K562 (cell line): ENCODE results near the gene NRAP. TPM values are rescaled to one million over a fixed set of nuclear protein-coding genes. Genes with fewer than 3 reads are reported as not detected.

Experiments used
- ATAC-seq: fragments of 200-7000 bp; cut with Tn5 transposase; 3 replicates; pipeline ENCODE4 v1.9.1; 2020; ENCODE audit warnings: moderate library complexity
- BruUV-seq: library from RNA; stranded (reverse); fragments of 400-500 nt; replicated peaks from 2 replicates; lab custom pipeline; 2021; lab: Mats Ljungman, UMichigan
- CTCF ChIA-PET: fragments of 300-600 bp; formaldehyde crosslinking; extraction: SDS; loops from one replicate; lab custom pipeline; 2021; ENCODE audit warnings: low intra/inter-chr PET ratio; lab: Yijun Ruan, JAX
- POLR2A ChIA-PET: fragments of 300-600, 350-650 bp; sonication (Branson Sonifier 250); formaldehyde crosslinking; extraction: SDS; loops from one replicate; lab custom pipeline; 2021; ENCODE audit warnings: antibody characterized with exemption, inconsistent platforms; lab: Yijun Ruan, JAX
- DNase-seq, 4 experiments: peaks; one replicate each; pipeline versions ENCODE4 v3.0.0 to v3.0.0-alpha.2; 2011 to 2018; ENCODE audit warnings: low spot score in 3 of 4, mixed read lengths in 3 of 4; ENCODE audit errors: extremely low read depth in 1 of 4
- FAIRE-seq: peaks from 2 replicates; lab custom pipeline; 2011; peaks lifted over from hg19 to GRCh38; lab: Jason Lieb, UNC
- H2AFZ ChIP-seq: 2 replicates; pipeline ENCODE4 v1.6.0; 2011; ENCODE audit warnings: low read depth, low read length, control low read depth, inconsistent platforms
- H3K27ac ChIP-seq: fragments of 200-600 bp; 3 replicates; pipeline ENCODE4 v1.8.0; 2011; ENCODE audit warnings: low read depth, mild to moderate bottlenecking, control low read depth, inconsistent platforms, low read length, moderate library complexity, mixed read lengths; ENCODE audit errors: extremely low read depth
- H3K27me3 ChIP-seq, 2 experiments: fragments of 300-600 bp in 1 of 2; 2 replicates in 1 of 2; 3 replicates in 1 of 2; pipeline versions ENCODE4 v1.6.0 to v1.8.0; 2011; ENCODE audit warnings: inconsistent platforms in 2 of 2, low read length in 2 of 2, mild to moderate bottlenecking in 1 of 2, mixed read lengths in 1 of 2, moderate library complexity in 1 of 2; ENCODE audit not compliant: control insufficient read depth in 2 of 2, insufficient read depth in 2 of 2
- H3K36me3 ChIP-seq: fragments of 300-600 bp; 3 replicates; pipeline ENCODE4 v1.8.0; 2011; ENCODE audit warnings: mild to moderate bottlenecking, low read length, inconsistent platforms; ENCODE audit not compliant: control insufficient read depth, insufficient read depth
- H3K4me1 ChIP-seq, 2 experiments: fragments of 200-600 bp in 1 of 2; replicated peaks in 1 of 2; 2 replicates in 1 of 2; 3 replicates in 1 of 2; pipeline versions ENCODE4 v1.5.1 to v1.8.0; 2011; ENCODE audit warnings: inconsistent platforms in 2 of 2, low read length in 2 of 2, mild to moderate bottlenecking in 1 of 2, mixed read lengths in 1 of 2, moderate library complexity in 1 of 2; ENCODE audit not compliant: control insufficient read depth in 2 of 2, insufficient read depth in 2 of 2
- H3K4me2 ChIP-seq: 2 replicates; pipeline ENCODE4 v1.6.1; 2011; ENCODE audit warnings: low read length, control low read depth, inconsistent platforms, mixed read lengths; ENCODE audit not compliant: insufficient read depth
- H3K4me3 ChIP-seq: fragments of 200-600 bp; sonication (generic), shearing (Covaris generic); 2 replicates; pipeline ENCODE4 v1.5.1; 2016; ENCODE audit warnings: control low read depth, inconsistent platforms
- H3K79me2 ChIP-seq: fragments of 200-600 bp; 3 replicates; pipeline ENCODE4 v1.8.0; 2011; ENCODE audit warnings: low read length, inconsistent platforms; ENCODE audit not compliant: control insufficient read depth, insufficient read depth
- H3K9ac ChIP-seq, 2 experiments: 2 replicates each; pipeline versions ENCODE4 v1.6.0 to v1.6.1; 2011; ENCODE audit warnings: low read depth in 2 of 2, low read length in 2 of 2, control low read depth in 1 of 2, inconsistent platforms in 1 of 2, mild to moderate bottlenecking in 1 of 2, mixed read lengths in 1 of 2; ENCODE audit not compliant: insufficient read depth in 1 of 2
- H3K9me1 ChIP-seq: one replicate; pipeline ENCODE4 v1.6.0; 2011; ENCODE audit warnings: inconsistent platforms, mild to moderate bottlenecking, low read length, moderate library complexity; ENCODE audit not compliant: control insufficient read depth, insufficient read depth
- H3K9me3 ChIP-seq: replicated peaks from 2 replicates; pipeline ENCODE4 v1.5.1; 2011; ENCODE audit warnings: low read depth, low read length, inconsistent platforms; ENCODE audit not compliant: control insufficient read depth, insufficient read depth
- H4K20me1 ChIP-seq: replicated peaks from 2 replicates; pipeline ENCODE4 v1.6.1; 2011; ENCODE audit warnings: low read length, inconsistent platforms, mixed read lengths; ENCODE audit not compliant: control insufficient read depth, insufficient read depth
- CREM ChIP-seq: IDR thresholded peaks from 2 replicates; pipeline ENCODE4 v1.6.1; 2014; ENCODE audit warnings: antibody characterized with exemption, low read depth
- HES1 ChIP-seq: fragments of 450-650 bp; IDR thresholded peaks from 2 replicates; pipeline ENCODE4 v1.6.1; 2016; ENCODE audit warnings: low read depth, mild to moderate bottlenecking, moderate library complexity
- NFYB ChIP-seq: IDR thresholded peaks from 2 replicates; pipeline ENCODE4 v1.6.1; 2011; ENCODE audit warnings: mild to moderate bottlenecking, moderate library complexity; ENCODE audit not compliant: insufficient read length; ENCODE audit errors: extremely low read depth
- PURB ChIP-seq: sonication (generic); formaldehyde crosslinking; IDR thresholded peaks from 2 replicates; pipeline ENCODE4 v1.9.0; 2021; ENCODE audit warnings: low read depth, mild to moderate bottlenecking, missing genetic modification reagents
- REST ChIP-seq, 2 experiments: fragments of 450-650 bp; formaldehyde crosslinking in 1 of 2; IDR thresholded peaks; 2 replicates each; pipeline versions ENCODE4 v1.4.0 to v1.6.1; 2014 to 2020; ENCODE audit warnings: mild to moderate bottlenecking in 2 of 2, borderline replicate concordance in 1 of 2, low read depth in 1 of 2
- SNRNP70 ChIP-seq: fragments of 200-400 bp; formaldehyde crosslinking; optimal IDR thresholded peaks from 2 replicates; pipeline ENCODE3; 2017; ENCODE audit warnings: low read depth, low read length
- SREBF2 ChIP-seq: sonication (generic); formaldehyde crosslinking; IDR thresholded peaks from 2 replicates; pipeline ENCODE4 v1.4.0; 2020; ENCODE audit warnings: mild to moderate bottlenecking, missing genetic modification reagents
- WHSC1 ChIP-seq: IDR thresholded peaks from one replicate; pipeline ENCODE4 v1.6.1; 2012; ENCODE audit warnings: low read length, control low read depth, inconsistent platforms
- ZC3H11A ChIP-seq: IDR thresholded peaks from 2 replicates; pipeline ENCODE4 v1.6.1; 2012; ENCODE audit warnings: low read depth, low read length, improper control_type of control experiment
- ZFPM2 ChIP-seq: fragments of 250-450 bp; sonication (Bioruptor Pico); IDR thresholded peaks from 2 replicates; pipeline ENCODE4 v1.5.1; 2022; ENCODE audit warnings: mild to moderate bottlenecking
- ZNF707 ChIP-seq: fragments of 250-450 bp; sonication (Bioruptor Pico); conservative IDR thresholded peaks from 2 replicates; pipeline ENCODE4 v1.8.0; 2022; ENCODE audit warnings: inconsistent platforms, mild to moderate bottlenecking, moderate library complexity
- ZNF778 ChIP-seq: fragments of 450-650 bp; formaldehyde crosslinking; IDR thresholded peaks from 2 replicates; pipeline ENCODE4 v1.4.0; 2020; ENCODE audit warnings: mild to moderate bottlenecking, moderate library complexity
- WGBS: fragments of 100-300 bp; shearing (Covaris generic); methylation state at CpG from one replicate; pipeline ENCODE4 v1.1.6; 2016; ENCODE audit warnings: low coverage, mixed read lengths; ENCODE audit not compliant: insufficient coverage; ENCODE audit errors: missing lambda C conversion rate; 5-methylcytosine and 5-hydroxymethylcytosine counted together
- in situ Hi-C: fragments of 300-500 bp; cut with MboI; formaldehyde crosslinking; loops from 4 replicates; pipeline ENCODE4 v1.15.0; 2018; ENCODE audit warnings: inconsistent platforms, mixed read lengths
- intact Hi-C: fragments of 100-400 bp; cut with micrococcal nuclease; formaldehyde crosslinking; loops from 2 replicates; pipeline ENCODE4 v1.14.2; 2022
- polyA plus RNA-seq, 8 experiments: library from polyadenylated mRNA; depleted of rRNA in 4 of 8; stranded (reverse) in 5 of 8; unstranded in 3 of 8; fragments of >200 nt; fragmentation: Nextera tagmentation in 2 of 8; fragmentation: Illumina TruSeq in 1 of 8; extraction: Ambion mirVana in 2 of 8; extraction: Trizol in 1 of 8; gene quantifications; 2 replicates each; pipeline versions ENCODE4 v1.2.1 to v1.2.3, GENCODE V29; 2011 to 2014; ENCODE audit warnings: inconsistent platforms in 1 of 8, missing spikeins in 1 of 8
- total RNA-seq, 7 experiments: library from RNA; depleted of rRNA in 6 of 7; stranded (reverse); fragments of >200 nt in 6 of 7; fragmentation: Illumina TruSeq in 2 of 7; extraction: Trizol in 2 of 7; gene quantifications; 2 replicates each; pipeline versions ENCODE4 v1.2.1 to v1.2.3, GENCODE V29; 2011 to 2021; ENCODE audit warnings: low replicate concordance in 1 of 7

NRAP gene
- total and polyA plus RNA-seq, 9 of the 15 experiments (the other 6 are each of a cell fraction or from before 2014, with no cell fraction given): not detected

GRCh38 chr10:113572520-113573290, 91.1 kb downstream of the NRAP start (continued):
- TF ChIP-seq SNRNP70 (no peak), ZFPM2 (CRISPR knock-in tag) (no peak)
- TF ChIP-seq, all 486 proteins: peak for 0

- H3K4me2 ChIP-seq: no peak overlapping the region
- no peak for FAIRE-seq
- no peak overlapping the region for H3K27ac ChIP-seq
- intact Hi-C loops (loop anchor here (10.0 kb wide), 1 partner anchor 185 kb away; no protein-coding TSS in a partner anchor), in situ Hi-C loops (no loop called here)
- POLR2A ChIA-PET: interaction anchor here (0.6 kb wide), 1 partner anchor 517 kb away, joined by 3 read pairs; no protein-coding TSS in a partner anchor
- H3K4me1 ChIP-seq: no peaks in the 10 kb centered on the region
- no peak for DNase-seq
- WGBS: 2% methylated on average over 8 of the region's 8 CpGs
- CTCF ChIA-PET: no interaction called here
- H3K36me3 ChIP-seq: no peaks in the 10 kb centered on the region
- no peak for ATAC-seq
- H3K4me3 ChIP-seq: no peak overlapping the region
- H4K20me1 ChIP-seq: no peaks in the 10 kb centered on the region
- H3K9me3 ChIP-seq: no peaks in the 10 kb centered on the region
- H3K79me2 ChIP-seq: no peaks in the 10 kb centered on the region
- no TSS peak for BruUV-seq
- peaks cover 0 to 27% of the 10 kb centered on the region in 2 experiments; a peak in 2 of 5 replicates for H3K27me3 ChIP-seq
- no peak overlapping the region; a peak in 1 of 4 replicates for H3K9ac ChIP-seq
- no peaks in the 10 kb centered on the region for H3K9me1 ChIP-seq
- H2AFZ ChIP-seq: no peak overlapping the region
- TF ChIP-seq REST (IDR thresholded peaks at IDR 0.05; ENCODE audit: borderline replicate concordance) (no peak), REST (CRISPR knock-in tag; IDR thresholded peaks at IDR 0.05; ENCODE audit: low read depth) (no peak), CREM (no peak), WHSC1 (no peak), SREBF2 (no peak), NFYB (no peak), HES1 (no peak), ZC3H11A (no peak), PURB (no peak), ZNF707 (CRISPR knock-in tag) (no peak), ZNF778 (CRISPR knock-in tag) (no peak)
Measured at GRCh38 chr10:113569576-113569975, 94.3 kb downstream of the NRAP start.
